GM12874 (cell line): ENCODE data around the gene MRPL45.

Experiments
- TF ChIP-seq, protein P1 (sequence below): IDR thresholded peaks from 2 replicates; pipeline ENCODE4 v1.5.1; 2011; ENCODE audit warnings: low read depth, mild to moderate bottlenecking, control low read depth, low read length, moderate library complexity; ENCODE audit not compliant: insufficient read depth

Gene MRPL45

GRCh38 chr17:38349097-38349730, 52.2 kb downstream of the MRPL45 start:
- TF ChIP-seq, protein P1, sequence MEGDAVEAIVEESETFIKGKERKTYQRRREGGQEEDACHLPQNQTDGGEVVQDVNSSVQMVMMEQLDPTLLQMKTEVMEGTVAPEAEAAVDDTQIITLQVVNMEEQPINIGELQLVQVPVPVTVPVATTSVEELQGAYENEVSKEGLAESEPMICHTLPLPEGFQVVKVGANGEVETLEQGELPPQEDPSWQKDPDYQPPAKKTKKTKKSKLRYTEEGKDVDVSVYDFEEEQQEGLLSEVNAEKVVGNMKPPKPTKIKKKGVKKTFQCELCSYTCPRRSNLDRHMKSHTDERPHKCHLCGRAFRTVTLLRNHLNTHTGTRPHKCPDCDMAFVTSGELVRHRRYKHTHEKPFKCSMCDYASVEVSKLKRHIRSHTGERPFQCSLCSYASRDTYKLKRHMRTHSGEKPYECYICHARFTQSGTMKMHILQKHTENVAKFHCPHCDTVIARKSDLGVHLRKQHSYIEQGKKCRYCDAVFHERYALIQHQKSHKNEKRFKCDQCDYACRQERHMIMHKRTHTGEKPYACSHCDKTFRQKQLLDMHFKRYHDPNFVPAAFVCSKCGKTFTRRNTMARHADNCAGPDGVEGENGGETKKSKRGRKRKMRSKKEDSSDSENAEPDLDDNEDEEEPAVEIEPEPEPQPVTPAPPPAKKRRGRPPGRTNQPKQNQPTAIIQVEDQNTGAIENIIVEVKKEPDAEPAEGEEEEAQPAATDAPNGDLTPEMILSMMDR = peak; percentile 93

GRCh38 chr17:38350035-38350434, 53.1 kb downstream of the MRPL45 start:
- TF ChIP-seq, protein P1 = no peak

- TF ChIP-seq, protein P1 = no peak
Measured at GRCh38 chr17:38351412-38352222, 54.6 kb downstream of the MRPL45 start, which contains the start of gene SOCS7. Gene SOCS7, plus strand, starts transcription at chr17:38351844. Its CDS starts 209 bp downstream, at chr17:38352053.

GRCh38 chr17:38352245-38353085, 55.5 kb downstream of the MRPL45 start:
- TF ChIP-seq, protein P1 = no peak

- TF ChIP-seq, protein P1 = no peak
Measured at GRCh38 chr17:38353086-38353604, 56.2 kb downstream of the MRPL45 start.

DNA sequence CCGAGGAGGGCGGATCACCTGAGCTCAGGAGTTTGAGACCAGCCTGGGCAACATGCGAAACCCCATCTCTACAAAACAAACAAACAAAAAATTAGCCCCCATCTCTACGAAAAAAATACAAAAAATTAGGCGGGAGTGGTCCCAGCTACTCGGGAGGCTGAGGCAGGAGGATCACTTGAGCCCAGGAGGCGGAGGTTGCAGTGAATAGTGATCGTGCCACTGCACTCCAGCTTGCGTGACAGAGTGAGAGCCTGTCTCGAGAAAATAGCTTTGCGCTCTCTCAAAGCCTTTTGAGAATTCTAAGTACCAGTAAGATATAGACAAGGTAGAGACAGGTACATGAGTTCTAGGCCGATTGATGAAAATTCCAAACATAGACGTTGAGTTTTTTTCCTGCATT, 56.7 kb downstream of the MRPL45 start:
- TF ChIP-seq, protein P1 = no peak

- TF ChIP-seq, protein P1 = no peak
Measured at GRCh38 chr17:38354466-38354865, 57.5 kb downstream of the MRPL45 start.
